ENCODE measurements around the gene SRGAP1.

Gene SRGAP1

DNA sequence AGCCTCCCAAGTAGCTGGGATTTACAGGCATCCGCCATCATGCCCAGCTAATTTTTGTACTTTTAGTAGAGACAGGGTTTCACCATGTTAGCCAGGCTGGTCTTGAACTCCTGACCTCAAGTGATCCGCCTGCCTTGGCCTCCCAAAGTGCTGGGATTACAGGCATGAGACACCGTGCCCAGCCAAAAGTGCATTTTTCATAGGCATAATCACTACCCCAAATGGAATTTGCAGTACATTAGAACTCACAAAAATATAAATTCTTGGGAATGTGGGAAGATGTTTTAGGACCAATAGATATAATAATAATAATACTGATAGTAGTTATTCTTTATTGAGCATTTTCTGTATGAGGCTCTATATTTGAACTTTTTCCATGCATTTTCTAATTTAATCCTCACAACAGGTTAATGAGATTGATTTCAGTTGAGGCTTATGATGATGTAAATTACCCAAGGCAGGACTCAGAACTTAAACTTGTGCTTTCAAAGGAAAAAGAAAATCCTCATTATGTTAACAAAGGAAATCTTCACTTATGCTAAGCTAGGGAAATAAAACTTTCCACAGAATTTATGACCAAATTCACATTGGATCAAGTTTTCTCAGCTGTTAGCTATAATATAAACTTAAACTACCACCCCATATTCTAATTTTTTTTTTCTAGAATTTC, 121.6 kb downstream of the SRGAP1 start:
- no peak for DNase-seq (ENCODE audit: low read depth, low spot score)

- no peak for DNase-seq (ENCODE audit: low read depth, low spot score)
These were observed 122.1 kb downstream of the SRGAP1 start for GRCh38 chr12:63966606-63966975.

GRCh38 chr12:63967358-63968145, 123.1 kb downstream of the SRGAP1 start:
- DNase-seq (ENCODE audit: low read depth, low spot score): no peak

GRCh38 chr12:63968673-63969072, 124.2 kb downstream of the SRGAP1 start:
- DNase-seq (ENCODE audit: low read depth, low spot score): no peak

DNA sequence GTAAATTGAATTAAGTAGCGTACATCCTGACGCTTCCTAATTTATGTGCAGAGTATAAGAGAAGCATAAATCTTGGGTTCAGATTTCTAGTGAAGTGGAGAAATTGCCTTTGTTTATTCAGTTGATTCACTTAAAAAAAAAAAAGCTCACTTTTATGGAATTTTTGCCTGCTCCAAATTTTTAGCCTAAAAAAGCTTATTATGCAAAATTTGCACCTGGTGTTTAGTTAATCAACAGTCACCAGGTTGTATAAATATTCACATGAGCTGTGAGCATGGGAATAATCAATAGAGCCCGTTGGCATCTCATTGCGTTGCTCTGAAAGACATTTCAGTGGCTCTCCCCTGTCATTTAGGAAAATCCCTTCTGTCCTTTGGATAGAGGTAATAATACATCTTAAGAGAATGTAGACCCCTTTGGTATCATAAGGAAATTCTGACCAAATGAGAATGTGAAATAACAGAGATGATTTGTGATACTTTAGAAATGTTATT, 132.4 kb downstream of the SRGAP1 start:
- no peak for DNase-seq (ENCODE audit: low read depth, low spot score)

DNA sequence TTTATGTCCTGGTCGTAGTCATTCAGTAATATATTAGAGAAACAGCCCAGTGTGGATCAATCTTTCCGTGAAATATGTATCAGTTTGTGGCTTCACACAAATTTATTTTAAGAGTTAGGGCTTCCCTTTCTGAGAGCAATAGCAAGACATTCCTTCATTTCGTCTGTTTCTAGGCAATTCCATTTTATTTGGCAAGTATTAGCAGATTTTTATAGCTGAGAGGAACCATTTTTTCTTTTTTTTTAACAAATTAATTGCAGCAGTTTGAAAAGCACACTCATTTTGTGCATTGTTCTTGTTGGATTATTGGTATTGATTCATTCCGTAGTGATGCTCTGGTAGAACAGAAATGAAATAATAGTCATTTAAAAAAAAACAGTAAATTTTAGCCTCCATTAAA, 132.9 kb downstream of the SRGAP1 start:
- no peak for DNase-seq (ENCODE audit: low read depth, low spot score)

DNA sequence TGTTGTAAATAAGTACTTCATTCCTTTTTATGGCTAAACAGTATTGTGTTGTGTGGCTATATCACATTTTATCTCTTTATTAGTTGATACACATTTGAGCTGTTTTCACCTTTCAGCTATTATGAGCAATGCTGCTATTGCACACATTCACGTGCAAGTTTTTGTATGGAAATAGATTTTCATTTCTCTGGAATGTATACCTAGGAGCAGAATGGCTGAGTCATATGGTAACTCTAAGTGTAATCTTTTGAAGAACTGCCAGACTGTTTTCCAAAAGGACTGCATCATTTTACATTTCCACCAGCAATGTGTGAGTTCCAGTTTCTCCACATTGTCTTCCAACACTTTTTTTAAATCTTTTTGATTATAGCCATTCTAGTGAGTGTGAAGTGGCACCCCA, 134.0 kb downstream of the SRGAP1 start:
- no peak for DNase-seq (ENCODE audit: low read depth, low spot score)

GRCh38 chr12:63980211-63980610, 135.7 kb downstream of the SRGAP1 start:
- no peak for DNase-seq (ENCODE audit: low read depth, low spot score)

- no peak for DNase-seq (ENCODE audit: low read depth, low spot score)
These were observed 136.8 kb downstream of the SRGAP1 start for GRCh38 chr12:63981343-63981742.

DNA sequence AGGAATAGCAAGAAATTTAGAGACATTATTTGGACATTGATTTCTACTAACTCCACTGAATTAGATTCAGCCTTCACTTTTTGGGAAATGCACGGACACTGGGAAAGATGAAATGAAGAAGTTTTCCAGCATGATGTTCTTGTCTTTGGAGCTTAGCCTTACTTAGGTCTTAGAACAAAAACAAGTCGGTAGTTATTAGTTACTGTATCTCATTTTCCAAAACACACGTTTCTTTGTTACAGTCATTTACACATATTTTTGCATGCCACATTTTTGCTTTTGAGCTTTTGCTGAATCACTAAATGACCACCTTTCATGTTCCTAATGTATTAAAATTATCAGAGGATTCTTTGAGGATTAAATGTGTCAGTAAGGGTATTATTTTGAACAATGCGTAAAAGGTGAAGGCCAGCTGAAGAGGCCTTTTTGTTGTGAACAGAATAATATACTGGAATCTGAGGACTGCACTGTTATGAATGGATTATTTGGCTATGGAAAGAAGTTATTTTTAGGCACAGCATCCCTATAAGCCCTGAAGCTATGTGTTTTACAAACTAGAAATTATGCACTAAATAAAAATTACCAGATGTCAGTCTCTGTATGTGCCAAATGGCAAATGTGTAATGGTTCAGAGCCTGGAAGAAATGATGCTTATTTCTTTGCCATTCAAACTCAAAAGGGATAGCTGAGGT, 138.2 kb downstream of the SRGAP1 start:
- no peak for DNase-seq (ENCODE audit: low read depth, low spot score)

GRCh38 chr12:63985456-63985855, 141.0 kb downstream of the SRGAP1 start:
- no peak for DNase-seq (ENCODE audit: low read depth, low spot score)

DNA sequence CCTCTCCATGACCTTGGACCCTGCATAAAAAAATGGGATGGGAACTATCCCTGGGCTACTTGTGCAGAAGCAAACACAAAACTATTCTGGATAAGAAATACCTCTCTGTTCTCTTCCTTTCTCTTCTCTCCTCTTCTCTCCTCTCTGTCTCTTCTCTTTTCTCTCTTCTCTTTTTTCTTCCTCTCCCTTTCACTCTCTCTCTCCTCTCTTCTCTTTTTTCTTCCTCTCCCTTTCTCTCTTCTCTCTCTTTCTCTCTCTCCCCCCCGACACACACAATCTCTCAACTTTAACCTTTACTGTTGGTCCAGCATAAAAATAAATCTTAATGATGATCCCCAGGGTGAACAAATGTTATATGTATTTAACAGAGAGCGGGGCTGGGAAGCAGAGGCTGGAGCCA, 141.4 kb downstream of the SRGAP1 start:
- no peak for DNase-seq (ENCODE audit: low read depth, low spot score)

DNA sequence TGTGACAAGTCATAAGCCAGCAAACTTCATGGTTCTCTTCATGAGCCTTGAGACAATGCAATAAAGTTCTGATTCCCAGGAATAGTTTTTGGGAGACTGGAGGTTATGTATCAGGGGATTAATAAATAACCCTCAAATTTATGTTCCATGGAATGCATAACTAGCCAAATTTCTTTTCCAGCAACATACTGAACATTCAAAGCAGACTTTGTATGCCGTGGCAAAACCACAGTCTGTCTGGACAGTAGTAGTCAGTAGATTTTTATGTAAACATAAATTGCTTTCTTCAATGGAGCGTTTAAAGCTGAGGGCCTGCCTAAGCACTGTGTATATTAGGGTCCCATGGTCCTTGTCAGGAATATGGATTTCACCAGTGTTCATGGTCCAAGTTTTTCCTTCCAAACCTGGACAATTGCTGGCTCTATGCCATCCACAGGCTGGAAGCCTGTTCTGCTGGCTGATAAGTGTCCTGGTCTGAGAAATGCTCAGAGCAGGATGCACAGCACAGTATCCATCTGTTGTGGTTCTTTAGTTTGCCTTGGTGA, 144.9 kb downstream of the SRGAP1 start:
- DNase-seq (ENCODE audit: low read depth, low spot score): no peak

DNA sequence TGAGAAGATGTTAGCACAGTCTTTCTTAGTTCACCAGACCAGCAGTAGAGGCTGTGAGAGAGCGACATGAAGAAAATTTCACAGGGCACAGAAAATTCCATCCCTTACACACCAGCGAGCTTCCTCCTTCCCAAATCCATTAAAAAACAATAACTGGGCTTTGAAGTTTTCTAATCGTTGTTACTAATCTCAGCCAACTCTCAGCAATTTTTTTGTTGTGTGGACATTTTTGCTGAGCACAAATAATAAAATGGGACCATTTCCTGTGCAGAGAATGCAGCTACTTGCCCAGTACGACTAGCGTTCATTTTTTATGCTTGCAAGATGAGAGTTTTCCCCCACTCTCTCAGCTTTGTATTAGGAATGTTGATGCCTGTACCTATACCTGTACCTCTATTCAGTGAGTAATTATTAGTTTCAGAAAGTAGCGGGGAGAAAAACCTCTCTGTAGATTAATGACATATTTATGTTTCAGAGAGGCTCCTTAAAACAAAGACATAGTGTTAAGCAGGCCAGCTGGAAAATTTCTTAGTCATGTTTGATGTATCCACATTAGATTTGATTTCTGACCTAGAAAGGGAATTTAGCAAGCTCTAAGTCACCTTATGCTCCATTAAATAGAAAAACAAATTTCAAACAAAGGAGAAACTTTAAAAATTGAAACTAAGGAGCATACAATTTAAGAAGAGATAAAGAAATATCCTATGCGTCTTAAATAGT, 146.5 kb downstream of the SRGAP1 start:
- DNase-seq (ENCODE audit: low read depth, low spot score): no peak

- no peak for DNase-seq (ENCODE audit: low read depth, low spot score)
These were observed 150.2 kb downstream of the SRGAP1 start for GRCh38 chr12:63994704-63995103.

- no peak for DNase-seq (ENCODE audit: low read depth, low spot score)
These were observed 151.0 kb downstream of the SRGAP1 start for GRCh38 chr12:63995512-63995911.

- DNase-seq (ENCODE audit: low read depth, low spot score): no peak
These were observed 152.1 kb downstream of the SRGAP1 start for GRCh38 chr12:63996556-63996955.

DNA sequence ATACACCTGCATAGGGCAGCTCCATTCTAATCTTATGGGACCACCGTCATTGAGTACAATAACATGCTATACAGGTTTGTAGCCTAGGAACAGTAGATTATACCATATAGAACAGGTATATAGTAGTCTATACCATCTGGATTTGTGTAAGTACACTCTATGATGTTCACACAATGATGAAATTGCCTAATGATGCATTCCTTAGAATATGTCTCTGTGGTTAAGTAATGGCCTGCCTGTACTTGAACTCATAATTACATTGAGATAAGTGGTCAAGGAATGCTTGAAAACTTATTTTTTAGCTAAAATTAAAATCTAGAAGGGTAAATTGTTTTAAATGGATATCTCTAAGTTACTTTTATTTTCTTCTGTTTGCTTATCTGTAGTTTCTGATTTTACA, 152.7 kb downstream of the SRGAP1 start:
- DNase-seq (ENCODE audit: low read depth, low spot score): no peak

GRCh38 chr12:63998584-63998983, 154.1 kb downstream of the SRGAP1 start:
- no peak for DNase-seq (ENCODE audit: low read depth, low spot score)

DNA sequence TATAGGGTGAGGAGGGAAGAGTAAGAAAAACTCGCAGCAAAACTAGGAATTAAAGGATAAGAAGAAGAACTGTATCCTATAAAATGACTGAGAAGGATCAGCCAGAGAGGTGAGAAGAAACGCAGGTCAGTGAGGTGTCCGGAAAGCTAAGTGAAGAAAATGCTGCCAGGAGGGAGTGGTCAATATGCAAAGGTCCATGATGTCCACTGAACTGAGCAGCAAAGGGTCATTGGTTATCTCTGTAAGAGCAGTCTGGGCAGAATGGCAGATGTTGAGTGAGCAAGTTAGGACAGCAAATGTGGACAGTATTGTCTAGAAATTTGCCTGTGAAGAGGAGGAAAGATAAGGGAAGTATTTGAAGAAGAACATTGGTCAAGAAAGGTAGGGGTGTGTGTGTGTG, 155.4 kb downstream of the SRGAP1 start:
- DNase-seq (ENCODE audit: low read depth, low spot score): no peak

GRCh38 chr12:64001439-64001838, 156.9 kb downstream of the SRGAP1 start:
- no peak for DNase-seq (ENCODE audit: low read depth, low spot score)

DNA sequence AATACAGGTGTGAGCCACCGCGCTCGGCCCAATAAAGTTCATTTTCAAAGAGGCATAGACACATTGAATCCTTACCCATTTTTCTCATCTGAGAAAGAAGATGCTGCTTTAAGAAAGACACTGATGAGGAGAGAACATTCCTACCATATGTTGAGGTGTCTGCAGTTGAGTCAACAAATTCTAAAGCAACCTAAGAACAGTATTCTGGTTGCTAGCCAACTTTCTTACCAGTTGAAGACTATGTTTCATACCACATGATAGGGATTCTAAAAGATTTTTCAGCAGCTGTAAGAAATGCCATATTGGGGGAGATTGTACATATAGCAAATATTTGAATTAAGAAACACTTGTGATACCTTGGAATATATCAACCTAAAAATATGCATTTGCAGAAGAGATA, 160.1 kb downstream of the SRGAP1 start:
- DNase-seq (ENCODE audit: low read depth, low spot score): no peak

Data from smooth muscle cell of the brain vasculature (primary cell).